KG1 (cell line): ENCODE data around the gene FPR1.

ENCODE experiments used
- DNase-seq: peaks from one replicate; lab custom pipeline; 2025; lab: John Stamatoyannopoulos, UW

FPR1 gene

DNA sequence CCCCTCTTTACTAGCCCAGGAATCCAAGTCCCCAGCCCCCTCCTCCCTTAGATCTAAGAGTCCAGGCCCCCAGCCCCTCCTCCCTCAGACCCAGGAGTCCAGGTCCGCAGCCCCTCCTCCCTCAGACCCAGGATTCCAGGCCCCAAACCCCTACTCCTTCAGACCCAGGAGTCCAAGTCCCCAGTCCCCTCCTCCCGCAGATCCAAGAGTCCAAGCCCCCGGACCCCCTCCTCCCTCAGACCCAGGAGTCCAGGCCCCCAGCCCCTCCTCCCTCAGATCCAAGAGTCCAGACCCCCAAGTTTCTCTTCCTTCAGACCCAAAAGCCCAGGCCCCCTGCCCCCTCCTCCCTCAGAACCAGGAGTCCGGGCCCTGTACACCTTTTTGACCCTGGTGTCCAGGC, 47.1 kb downstream of the FPR1 start:
- no peak for DNase-seq

DNA sequence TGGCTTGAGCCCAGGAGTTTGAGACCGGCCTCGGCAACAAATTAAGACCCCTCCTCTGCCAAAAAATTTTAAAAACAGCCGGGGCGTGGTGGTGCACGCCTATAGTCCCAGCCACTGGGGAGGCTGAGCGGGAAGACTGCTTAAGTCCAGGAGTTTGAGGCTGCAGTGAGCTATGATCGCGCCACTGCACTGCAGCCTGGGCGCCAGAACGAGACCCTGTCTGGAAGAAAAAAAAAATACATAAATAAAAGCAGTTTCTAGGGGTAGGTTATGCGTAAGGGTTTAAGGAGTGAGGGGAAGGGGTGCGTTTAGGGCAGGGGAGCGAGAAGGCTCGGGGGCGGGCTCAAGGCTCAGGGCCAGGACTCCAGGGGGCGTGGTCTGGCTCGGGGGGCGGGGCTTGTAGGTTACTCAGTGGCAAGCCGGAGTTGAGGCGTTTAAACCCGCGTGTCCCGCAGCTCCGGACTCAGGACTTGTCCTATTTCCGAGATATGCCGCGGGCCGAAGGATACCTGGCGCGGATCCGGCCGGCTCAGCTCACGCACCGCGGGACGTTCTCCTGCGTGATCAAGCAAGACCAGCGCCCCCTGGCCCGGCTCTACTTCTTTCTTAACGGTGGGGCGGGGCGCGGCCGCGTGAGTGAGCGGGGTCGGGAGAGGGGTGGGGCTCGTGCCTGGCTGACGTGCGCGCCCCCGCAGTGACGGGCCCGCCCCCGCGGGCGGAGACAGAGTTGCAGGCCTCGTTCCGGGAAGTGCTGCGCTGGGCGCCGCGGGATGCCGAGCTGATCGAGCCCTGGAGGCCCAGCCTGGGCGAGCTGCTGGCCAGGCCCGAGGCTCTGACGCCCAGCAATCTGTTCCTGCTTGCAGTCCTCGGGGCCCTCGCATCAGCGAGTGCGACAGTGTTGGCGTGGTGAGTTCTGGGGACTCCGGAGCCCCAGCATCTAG, 47.8 kb downstream of the FPR1 start:
- peak; percentile 94 for DNase-seq

DNA sequence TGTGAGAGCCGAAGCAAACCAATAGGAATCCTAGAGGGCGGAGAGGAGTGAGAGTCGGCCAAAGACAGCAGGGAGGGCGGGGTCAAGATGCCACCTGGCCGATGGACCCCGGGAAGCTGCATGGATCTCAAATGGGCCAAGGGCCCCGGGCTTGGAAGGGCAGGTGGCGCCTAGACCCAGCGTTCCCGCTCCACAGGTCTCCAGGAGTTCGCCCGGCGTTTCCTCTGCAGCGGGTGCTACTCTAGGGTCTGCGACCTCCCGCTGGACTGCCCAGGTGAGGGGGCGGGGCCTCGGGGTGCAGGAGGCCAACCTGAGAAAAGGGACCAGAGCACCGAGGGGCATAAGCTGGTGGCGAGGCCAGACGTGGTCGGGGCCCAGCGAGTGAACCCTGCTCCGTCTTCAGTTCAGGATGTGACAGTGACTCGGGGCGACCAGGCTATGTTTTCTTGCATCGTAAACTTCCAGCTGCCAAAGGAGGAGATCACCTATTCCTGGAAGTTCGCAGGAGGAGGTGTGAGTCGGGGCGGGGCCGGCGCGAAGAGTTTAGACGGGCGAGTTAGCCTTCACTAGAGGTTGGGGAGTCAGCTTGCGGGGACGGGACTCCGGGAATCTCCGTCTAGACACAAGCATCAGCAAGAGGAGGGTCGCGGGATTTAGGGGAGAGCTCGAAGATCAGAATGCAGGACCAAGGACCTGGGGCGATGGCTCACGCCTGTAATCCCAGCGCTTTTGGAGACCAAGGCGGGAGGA, 48.7 kb downstream of the FPR1 start:
- DNase-seq: no peak

DNA sequence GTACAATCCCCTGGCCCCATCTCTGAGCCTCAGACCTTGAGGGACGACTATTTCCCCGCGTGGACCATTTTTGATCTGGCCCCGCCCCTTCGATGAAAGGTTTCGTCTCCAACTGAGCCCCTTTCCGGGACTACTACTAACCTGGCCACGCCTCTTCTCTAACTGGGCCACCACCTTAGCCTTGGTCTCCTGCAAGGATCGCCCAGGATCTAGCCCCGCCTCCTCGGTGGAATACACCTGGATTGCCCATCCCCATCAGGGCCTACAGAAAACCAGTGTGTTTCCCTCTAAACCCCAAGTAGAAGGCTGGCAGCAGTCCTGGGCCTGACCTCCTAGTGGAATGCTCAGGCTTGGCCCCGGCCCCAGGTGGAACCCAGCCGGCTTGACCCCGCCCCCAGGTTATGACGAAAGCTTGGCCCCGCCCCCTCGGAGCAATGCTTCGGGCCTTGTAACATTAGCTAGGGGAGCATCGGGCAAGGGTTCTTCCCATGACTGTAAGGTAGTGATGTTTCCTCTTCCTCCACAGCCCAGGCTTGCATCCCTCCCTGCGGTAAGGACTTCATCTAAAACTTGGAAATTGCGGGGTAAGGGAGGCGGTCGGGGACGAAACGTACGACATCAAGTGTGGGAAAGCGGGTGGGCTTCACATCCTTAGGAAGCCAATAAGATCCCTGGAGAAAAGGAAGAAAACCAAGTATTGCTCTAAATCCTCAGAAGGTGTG, 49.4 kb downstream of the FPR1 start:
- DNase-seq: no peak

DNA sequence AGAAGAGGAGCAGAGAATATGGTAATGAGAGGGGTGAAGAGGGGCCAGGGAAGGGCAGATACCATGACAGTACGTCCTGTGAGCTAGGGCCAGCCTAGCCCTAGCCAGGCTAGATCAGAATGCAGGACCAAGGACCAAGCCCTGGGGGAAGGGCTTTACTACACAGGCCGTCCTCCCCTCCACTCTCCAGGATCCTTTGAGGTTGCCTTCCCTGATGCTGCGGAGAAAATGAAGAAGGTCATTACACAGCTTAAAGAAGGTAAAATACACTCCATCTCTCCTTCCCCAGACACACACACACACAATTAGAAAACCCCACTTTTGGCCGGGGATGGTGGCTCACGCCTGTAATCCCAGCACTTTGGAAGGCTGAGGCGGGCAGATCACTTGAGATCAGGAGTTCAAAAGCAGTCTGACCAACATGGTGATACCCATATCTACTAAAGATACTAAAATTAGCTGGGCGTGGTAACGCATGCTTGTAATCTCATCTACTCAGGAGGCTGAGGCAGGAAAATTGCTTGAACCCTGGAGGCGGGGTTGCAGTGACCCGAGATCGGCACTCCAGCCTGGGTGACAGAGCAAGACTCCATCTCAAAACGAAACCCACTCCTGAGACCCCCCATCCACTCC, 50.1 kb downstream of the FPR1 start:
- DNase-seq: no peak

DNA sequence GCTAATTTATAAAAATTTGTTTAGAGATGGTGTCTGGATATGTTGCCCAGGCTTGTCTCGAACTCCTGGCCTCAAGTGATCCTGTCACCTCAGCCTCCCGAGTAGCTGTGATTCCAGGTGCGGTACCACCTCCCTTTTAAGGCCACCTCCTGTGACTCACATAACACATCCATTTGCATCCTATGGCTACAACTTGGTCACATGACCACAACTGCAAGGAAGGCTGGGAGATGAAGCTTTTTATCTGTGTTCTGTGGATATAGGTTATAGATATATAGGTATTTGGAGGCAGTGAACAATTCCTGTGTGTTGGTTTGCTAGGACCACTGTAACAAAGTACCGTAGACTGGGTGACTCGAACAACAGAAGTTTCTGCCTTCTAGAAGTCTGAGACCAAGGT, 52.5 kb downstream of the FPR1 start:
- no peak for DNase-seq

DNA sequence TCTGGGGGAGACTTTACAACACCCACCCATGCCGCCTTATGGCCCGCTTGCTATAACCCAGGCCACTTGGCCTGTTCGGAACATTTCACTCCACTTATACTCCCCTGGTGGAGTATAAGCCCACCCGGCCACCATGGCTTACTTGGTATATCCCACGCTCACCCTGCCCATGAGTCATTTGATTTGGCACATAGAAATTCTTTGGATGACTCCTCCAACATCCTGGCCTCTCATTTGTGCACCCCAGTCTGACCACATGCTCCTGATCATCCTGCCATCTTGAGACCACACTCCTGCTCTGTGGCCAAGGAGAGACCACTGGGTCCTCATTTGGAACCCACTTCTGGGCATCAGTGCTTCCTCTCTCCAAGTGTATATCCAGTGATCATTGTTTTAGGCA, 53.4 kb downstream of the FPR1 start:
- no peak for DNase-seq

DNA sequence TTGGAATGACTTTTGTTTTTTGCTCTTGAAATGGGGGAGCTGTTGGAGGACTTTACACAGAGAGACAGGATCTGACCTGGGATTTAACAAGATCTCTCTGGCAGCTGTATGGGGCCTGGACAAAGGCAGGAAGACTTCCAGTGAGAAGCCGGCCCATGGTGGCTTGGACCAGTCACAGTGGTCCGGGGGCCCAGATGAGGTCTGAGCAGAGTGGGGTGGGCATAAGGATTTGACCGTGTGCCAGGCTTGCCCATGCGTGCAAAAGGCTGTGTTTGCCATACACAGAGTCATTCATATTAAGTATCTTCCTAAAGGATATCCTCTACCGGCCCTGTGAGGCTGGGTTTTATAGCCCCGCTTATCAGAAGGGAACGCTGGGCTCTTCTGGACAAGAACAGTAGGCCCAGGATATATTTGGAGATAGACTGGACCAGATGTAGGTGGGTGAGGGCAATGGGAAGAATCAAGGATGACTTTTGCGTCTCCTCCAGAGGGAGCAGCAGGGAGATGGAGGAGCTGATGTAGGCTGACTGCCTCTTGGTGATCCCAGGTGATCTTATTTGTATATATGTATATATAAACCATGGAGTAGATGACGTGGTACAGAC, 54.4 kb downstream of the FPR1 start:
- DNase-seq: no peak

DNA sequence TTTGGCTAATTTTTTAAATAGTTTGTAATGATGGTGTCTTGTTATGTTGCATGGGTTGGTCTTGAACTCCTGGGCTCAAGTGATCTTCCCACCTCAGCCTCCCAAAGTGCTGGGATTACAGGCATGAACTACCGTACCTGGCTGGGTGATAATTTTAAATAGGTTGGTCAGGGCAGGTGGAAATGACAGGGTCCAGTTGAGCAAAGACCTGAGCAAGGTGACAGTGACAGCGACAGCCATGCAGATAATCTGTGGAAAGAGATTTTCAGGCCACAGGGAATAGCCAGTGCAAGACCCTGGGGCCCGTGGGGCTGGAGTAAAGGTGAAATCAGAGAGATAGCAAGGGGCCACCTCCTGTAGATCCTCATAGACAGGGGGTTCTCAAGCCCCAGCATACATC, 55.1 kb downstream of the FPR1 start:
- no peak for DNase-seq
